Measurements from ENCODE around the gene ADD3.

ADD3 gene

DNA sequence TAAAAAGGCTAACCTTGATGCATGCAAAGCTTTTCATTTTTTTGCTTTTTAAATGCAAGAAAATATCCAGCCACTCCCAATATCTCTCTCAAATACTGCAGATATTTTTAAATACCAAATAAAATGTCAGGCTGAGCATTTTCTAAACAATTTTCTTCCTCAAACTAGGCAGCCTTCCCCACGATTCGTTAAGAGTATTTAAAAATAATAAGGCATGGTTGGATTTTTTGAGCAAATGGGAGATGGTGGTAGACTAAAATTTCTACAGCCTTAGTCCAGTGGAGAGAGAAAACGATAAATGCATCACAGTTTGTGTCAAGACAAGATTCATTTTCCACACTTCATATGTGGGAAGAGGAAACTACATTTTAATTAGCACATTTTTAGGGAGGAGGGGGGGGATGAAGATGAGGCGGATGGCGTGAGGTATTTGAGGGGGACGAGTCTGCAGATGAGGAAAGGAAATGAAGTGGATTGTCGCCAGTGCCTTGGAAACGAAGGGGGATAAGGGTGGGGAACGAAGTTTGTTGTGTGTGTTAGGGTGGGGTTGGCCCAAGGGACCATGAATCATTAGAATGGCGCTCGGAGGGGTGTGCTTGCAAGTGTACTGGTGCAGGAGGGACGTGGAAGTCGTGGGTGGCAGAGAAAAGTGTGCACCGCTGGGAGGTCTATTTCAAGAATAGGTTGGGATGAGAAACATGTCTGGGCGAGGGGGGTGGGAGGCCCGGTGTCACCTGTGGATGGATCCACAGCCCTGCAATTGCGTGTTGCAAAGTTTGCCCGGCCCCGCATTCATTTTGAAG is 1.2 kb upstream of the ADD3 start:
- DNase-seq: no peak

DNA sequence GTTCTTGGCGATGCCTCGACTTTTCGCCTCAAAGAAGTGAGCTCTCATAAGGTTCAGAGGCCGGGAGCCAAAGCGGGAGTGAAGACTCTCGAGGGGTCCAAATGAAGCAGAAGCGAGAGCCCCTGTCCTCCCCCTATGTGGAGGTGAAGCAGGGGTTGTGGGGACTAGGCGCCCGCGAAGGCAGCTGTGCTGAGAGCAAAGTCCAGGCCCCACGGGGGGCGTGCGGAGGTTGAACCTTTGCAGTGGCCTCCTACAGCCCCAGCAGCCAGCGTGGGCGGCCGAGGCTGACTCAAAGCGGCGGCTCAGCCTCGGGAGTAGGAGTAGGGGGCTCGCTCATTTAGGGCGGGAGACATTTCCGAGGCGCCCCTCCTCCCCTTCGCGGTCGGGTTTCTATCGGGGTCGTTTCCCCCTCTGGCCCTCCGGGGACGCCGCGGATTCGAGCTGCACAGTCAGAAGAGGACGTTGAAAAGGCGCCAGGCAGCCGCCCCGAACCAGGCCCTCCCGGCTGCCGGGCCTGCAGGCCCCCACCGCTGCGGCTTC is 553 bp upstream of the ADD3 start:
- DNase-seq: no peak

DNA sequence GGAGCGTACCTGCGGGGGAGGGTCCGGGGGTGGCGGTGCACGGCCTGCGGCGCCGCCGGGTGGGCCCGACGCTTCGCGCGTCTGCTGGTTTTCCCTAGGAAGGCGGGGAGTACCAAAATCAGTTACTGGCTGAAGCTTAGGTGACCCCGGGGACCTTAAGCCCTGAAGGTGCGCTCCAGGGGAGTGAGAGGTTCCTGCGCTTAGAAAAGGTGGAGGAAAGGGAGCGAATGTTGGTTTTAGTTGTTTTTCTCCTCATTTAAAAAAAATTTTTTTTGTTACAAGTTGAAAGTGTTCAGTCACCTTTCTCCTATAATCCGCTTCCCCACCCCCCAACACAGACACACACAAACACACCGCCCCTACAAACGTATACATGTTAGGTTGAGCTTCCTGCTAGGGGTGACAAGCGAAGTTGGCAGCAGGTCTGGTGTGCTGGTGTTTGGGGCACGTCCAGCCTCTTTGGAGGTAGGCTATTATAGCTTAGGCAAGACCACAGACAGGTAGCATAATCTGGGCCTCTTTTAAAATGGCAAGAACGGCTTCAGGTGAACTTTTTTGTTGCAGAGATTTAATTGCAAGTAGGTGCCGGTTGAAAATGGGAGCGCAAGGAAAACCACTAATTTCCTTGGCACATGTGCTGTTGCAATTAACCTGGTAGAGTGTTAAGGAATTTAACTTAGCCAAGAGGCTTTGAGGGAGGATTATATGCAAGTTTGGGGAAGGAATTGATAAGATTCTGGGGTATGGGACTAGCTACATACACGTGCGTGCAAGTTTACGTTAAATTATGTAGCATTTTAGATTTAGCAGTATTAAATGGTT is 945 bp downstream of the ADD3 start:
- no peak for DNase-seq

DNA sequence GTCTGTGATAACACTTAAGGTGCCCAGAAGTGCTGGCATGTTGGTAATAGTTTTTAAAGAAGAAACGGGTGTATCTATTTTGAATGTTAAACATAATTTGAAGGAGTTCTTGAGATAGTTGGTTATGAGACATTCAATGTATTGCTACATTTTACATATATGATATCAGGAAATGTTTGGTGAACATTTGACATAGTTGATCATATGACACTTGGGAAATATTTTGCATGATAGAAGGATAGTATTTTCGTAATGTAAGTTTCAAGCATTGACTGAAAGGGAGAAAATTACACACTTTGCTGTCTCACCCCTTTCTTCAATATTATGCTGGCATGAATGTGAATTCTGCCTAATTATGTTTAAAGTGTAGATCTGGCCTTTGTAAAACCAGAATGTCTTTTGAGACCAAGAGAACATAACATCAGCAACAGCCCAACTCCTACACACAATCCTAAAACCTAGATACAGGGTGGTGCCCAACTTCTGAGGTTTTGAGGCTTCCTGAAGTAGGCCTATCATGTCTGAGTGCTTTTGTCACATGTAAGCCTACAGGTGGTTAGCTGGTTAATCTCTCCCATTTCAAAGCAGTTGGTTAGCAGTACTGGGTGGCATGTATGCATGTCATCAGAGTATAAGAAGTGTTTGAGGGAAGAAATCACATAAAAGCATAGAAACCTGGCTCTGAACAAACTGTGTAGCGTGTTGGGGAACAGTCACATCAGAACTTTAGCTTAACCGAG is 2.1 kb downstream of the ADD3 start:
- DNase-seq: no peak

DNA sequence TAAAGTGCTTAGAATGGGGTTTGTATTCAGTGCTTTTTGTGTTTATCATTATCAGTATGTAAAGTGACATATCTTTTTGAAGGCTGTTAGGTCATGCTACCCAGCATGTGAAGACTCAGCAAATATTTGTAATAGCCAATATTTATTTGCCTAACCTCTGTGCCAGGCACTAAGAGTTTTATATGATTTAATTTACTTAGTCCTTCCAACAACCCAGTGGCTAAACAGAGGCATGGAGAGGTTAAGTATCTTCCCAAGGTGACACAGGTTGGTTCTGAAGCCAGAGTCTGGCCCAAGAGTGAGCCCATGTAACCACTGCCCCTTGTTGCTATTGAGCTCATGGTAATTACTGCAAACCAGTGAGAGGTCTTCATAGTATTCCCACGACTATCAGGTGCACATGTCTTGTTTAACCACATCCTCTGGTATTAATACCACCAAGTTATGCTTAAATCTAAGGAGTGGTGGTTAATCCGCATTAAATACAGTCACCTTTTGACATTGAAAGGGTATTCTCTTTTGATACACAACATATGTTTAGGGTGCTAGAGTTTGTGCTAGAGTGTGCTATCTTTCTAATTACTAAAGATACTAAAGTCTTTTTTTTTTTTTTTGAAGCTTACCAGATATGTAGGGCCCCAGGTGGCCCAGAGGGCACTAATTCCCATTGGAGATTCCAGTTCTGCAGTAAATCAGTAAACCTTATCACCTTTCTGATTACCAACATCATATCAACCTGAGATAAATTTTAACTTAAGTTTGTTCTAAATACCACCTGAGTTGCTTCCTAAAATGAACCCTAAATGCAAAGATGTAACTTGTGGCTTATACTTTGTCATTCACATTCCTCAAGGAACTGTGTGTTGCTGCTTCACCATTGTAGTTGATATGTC is 2.9 kb downstream of the ADD3 start:
- no peak for DNase-seq

DNA sequence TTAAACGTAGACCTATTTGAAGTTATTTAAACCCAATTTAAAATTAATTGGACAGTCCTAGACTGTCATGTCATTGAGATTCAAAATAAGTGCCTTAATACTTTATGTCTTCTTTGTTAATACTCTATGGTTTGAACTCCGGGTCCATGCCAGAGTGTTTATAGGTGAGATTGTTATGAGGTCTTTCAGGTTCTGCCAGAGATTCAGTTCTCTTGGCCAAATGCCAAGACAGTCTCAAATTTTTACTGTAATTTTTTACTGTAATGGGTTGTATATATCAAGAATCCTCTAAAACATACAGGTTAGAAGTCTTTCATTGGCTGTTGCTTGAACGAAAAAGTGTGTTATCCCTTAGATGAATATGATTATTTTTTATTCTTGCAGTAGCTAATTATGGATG is 3.9 kb downstream of the ADD3 start:
- DNase-seq: no peak

DNA sequence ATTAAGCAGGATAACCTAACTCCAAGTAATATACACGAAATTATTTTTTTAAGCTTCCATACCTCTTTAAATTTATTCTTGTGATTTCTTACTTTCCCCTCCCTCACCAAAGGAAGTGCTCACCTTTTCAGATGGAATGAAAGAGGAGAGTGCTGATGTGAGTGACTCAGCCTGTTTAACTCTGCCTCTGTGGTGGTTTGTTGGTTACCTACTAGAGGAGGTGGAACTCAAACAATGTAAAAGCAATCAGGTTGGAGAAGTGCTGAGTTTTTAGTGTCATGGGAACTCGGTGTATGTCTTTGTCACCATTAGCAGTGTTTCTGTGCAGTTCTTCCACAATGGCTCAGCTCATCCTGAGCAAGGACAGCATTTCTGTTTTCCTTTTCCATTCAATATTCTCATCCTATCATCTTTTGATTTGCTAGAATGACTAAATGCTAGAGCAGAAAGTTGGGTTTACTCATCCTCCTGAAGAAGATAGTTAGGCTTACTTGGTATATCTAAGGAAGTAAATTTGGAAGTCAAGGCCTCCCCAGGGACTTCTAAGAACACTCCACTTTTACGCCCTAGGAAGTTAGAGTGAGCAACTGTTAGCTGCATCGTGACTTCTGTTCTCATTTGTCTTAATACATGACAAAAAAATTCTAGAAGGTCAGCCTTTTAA is 6.0 kb downstream of the ADD3 start:
- DNase-seq: no peak

DNA sequence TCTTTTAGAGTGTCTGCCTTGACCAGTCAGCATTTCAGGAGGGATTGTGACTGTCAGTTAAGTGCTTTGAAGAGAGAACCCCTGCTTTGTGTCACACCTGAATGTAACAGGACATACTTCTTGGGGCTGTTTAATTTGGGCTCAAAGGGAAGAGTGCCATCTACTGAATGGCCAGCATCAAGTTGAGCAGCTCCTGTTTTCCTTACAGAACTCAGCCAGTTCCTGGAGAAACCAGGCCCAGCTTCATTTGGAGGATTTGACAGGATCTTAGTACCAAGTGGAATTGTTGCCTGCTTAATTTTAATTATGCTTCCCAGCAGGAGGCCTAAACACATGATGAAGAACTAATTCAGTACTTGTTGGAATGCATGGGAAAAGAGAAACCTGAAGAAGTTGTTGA is 8.3 kb downstream of the ADD3 start:
- DNase-seq: no peak

DNA sequence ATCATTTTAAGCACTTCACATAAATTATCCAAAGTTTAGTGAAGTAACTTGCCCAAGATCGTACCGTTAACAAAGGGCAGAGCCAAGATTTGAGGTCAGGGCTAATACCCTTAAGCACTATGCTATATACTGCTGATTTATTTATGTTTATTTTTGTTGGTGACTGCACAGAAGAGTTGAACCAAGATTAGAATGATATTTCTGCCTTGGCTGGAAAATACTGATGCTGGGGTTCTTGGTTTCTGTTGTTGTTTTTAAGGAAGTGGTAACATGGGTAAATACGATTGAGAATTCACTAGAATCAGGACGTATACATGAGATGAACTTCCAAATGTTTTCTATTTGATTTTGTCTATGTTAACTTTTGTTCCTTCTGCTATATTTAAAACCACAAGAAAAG is 9.3 kb downstream of the ADD3 start:
- no peak for DNase-seq

DNA sequence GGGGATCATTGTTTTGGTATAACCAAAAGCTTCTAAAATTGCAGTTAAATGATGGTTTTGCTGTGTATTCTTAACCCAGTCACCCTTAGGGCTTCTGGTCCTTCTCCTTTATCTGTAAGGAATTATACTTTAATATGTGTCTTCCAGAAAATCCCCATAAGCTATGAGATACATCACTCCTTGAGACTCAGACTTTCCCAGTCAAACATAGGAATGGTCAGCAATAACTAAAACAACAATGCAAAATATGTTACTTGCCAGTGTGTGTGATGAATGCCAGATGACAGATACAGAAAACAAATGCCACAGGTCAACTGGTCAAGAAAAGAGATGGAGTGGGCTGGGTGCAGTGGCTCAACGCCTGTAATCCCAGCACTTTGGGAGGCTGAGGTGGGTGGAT is 10.1 kb downstream of the ADD3 start:
- DNase-seq: no peak

DNA sequence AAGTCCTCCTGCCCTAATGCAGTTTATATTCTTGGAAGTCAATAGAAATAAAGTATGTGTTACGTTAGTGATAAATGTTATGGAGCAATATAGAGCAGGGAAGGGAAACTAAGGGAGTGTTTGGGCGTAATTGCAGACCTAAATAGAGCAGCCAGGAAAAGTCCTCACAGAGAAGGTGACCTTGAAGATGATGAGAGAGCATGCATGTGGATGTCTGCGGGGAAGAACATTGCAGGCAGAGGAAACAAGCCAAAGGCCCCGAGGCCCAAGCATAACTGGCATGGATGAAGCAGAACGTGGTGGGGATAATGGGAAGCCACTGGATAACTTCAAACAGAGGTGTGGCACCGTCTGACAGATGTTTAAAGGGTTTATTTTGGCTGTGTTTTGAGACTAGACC is 12.5 kb downstream of the ADD3 start:
- no peak for DNase-seq

DNA sequence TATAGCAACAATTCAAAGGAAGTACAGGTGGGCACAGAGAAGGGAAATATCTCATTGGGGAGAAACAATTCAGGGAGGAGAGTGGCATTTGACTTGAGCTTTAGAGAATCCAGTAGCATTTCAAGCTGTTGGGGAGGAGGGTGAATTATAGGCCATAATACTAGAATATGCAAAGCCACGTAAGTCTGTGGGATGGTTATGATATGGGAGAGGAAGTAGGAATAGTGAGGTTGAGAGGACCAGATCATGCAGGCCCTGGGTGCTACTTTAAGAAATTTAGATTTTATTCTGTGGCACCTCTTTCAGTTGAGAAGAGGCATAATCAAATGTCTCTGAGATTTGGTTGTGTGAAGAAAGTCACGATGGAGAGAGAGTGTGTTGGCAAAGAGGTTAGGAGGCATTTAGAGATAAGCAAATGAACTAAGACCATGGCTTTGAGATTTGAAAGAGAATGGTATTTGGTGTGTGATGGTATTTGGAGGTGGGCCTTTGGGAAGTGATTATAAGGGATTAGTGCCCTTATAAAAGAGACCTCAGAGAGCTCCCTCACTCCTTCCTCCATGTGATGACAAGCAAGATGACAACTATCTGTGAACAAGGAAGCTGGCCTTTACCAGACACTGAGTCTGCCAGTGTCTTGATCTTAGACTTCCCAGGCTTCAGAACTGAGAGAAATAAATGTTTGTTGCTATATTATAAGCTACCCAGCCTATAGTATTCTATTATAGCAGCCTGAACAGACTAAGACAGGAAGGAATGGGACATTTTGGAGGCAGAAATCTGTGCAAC is 15.1 kb downstream of the ADD3 start:
- DNase-seq: no peak

DNA sequence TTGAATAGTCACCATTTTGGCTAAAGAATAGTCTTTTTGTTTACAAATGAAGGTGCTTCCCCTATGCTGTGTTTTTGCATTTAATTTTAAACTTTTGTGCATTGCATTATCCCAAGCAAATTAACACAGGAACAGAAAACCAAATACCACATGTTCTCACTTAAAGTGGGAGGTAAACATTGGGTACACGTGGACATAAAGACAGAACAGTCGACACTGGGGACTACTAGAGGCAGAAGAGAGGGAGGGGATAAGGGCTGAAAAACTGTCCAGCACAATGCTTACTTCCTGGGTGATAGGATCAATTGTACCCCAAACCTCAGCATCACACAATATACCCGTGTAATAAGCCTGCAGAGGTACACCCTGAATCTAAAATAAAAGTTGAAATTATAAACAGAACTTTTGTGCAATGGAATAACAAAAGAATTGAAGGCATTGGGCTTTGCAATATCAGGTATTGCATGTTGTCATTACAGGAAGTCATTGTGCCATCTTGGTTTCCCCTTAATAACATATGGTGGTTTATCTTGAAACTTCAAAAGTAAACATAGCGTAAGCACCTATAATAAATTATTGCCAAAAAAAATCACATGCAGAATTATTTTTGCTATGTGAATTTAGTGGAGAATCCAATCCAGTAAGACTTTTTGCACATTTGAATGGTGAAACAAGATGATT is 16.1 kb downstream of the ADD3 start:
- no peak for DNase-seq

DNA sequence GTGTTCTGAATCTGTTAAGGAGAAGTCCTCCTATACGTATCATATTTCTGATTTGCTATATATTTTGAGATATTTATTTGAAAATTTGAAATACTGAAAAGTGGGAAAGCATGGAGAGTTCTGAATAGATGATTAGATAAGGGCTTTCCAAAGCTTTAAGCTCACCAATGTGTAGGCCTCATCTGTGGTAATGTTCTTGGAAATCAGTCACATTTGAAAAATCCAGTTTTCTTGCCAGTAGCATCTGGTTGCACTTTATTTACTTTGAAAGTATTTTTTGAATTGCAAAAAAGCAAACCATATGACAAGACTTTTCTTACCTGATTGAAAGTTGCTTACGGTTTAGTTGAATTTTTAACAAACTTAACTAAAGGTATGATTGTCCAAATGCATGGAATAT is 21.7 kb downstream of the ADD3 start:
- no peak for DNase-seq

DNA sequence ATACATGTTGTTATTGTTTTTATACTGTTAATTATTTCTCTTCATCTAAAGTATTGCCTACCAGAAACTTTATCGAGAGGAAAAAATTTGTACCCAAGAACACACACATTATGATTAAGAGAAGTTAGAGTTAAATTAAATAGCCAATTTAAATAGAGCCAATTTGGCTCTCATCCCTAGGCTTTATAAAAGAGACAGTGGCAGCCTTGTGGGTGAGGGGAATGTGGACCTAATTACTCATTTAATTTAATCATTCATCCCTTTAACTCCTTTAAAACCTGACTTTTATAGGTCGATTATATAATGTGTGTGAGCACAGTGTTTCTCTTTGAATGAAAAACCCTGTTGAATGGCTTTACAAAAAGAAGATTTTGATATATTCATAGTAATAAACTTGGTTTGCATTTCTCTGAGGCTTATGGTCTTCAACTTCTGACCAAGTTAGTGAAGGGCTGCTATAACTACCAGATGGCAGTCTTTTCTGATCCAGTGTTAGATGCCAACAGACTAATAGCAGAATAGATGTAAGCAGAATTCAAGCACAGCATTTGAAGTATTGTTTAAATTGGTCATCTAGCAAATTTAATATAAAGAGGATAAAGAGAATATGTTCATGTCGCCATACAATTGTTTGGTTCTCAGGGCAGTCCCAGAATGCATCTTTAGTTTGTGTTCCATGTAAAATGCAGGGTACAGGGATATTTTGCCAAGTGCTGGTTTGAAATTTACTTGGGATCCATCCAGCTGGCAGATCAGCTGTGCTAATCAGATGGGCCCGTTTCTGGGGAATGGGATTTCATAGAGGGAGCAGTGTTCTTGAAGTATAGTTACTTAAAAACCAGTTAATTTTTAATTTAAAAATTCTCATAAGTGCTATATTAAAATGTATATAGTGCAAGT is 25.3 kb downstream of the ADD3 start:
- DNase-seq: no peak

DNA sequence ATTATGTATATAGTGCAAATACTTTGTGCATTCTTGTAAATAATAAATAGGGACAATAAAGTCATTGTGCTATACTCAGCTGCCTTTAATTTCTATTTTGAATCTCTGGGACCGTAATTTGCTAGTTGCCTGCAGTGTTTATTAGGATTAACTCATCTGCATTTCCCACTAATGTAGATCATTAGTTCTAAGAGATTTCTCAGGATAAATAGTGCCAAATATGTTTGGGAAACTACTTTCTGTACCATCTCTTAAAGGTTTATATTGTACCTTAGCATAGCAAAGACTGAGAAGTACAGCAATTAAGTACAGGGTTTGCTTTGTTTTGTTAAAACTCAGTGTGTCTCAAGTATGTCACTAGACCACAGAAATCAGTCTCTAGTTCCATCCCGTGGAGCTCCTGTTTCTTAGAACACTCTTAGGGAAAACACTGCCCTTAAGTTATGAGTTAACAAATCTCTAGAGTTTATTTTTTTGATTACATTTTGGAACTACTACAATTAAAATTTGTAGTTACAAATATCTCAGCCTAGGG is 26.0 kb downstream of the ADD3 start:
- no peak for DNase-seq

DNA sequence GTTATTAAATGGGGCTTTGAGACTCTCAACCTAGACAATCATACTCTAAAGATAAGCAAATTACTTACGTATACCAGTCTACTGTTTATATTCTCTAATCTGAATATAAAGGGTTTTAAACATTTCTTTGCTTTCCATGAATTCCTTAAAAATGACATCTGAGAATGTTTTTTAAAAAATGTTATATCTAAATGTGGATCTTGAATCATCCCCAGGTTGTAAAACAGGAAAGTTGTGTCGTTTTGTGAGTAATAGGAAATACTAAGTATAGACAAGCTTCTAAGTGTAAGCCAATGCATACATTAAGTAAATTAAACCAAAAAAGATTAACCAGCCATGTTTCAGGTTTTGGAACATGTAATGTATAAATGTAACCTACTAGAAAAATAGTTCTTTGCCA is 26.8 kb downstream of the ADD3 start:
- no peak for DNase-seq

DNA sequence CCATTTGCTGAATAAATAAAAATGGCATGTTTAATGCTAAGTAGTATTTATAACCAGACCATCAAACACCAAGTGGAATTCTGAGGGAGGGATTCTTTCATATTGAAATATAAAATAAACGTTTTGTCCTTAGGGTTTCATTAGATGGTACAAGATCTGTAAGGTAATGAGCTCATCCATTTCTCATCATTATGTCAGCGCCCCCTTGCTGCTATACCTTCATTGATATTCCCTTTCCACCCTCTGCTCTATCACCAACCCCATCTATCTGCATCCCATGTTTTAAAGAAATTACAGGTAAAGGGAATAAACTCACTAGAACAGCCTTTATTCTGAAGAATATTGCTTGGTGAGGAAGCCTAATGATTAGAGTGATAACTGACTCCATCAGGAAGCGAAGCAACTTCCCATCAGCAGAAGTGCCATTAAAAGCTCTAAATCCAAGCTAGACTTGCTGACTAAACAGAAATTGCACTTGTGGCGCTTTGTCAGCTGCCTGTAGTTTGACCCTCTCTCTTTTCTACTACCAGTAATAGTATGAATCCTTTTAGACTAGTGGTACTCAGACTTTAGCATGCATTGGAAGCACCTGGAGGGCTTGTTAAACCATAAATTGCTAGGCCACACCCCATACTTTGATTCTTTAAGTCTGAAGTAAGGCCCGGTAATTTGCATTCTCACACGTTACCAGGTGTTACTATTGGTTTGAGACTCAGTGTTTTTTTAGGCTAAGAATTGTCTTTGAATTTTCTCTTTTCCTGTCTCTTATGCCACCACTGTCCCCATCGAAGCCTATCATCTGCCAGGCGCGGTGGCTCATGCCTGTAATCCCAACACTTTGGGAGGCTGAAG is 27.5 kb downstream of the ADD3 start:
- no peak for DNase-seq

Data from NCI-H1048 (cell line).